Measurements from ENCODE around the gene ESR2. TPM values are rescaled to one million over a fixed set of nuclear protein-coding genes. Genes with fewer than 3 reads are reported as not detected.

ESR2 gene
- total and polyA plus RNA-seq, 2 experiments from 2014 or later = 1.00 TPM; not detected in 1

DNA sequence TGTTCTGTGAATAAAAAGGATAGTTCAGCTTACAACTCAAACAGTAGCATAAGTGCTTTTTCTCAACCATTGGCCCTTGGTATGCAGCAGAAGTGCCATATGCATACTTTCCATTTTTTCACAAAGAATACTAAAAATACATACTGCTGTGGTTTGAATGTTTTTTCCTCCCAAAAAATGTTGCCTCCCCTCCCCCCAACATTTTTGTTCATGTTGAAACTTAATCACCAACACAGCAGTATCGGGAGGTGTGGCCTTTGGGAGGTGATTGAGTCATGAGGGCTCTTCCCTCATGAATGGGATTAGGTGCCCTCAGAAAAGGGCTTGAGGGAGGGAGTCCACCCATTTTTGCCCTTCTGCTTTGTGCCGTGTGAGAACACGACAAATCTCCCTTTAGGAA lies 198.6 kb downstream of the ESR2 start:
- H3K4me1 ChIP-seq (ENCODE audit: insufficient read depth) = no peaks in the 10 kb centered on the region
- no peaks in the 10 kb centered on the region for H3K9me3 ChIP-seq (ENCODE audit: low read depth)
- H3K79me2 ChIP-seq = no peaks in the 10 kb centered on the region
- TF ChIP-seq, protein P1, sequence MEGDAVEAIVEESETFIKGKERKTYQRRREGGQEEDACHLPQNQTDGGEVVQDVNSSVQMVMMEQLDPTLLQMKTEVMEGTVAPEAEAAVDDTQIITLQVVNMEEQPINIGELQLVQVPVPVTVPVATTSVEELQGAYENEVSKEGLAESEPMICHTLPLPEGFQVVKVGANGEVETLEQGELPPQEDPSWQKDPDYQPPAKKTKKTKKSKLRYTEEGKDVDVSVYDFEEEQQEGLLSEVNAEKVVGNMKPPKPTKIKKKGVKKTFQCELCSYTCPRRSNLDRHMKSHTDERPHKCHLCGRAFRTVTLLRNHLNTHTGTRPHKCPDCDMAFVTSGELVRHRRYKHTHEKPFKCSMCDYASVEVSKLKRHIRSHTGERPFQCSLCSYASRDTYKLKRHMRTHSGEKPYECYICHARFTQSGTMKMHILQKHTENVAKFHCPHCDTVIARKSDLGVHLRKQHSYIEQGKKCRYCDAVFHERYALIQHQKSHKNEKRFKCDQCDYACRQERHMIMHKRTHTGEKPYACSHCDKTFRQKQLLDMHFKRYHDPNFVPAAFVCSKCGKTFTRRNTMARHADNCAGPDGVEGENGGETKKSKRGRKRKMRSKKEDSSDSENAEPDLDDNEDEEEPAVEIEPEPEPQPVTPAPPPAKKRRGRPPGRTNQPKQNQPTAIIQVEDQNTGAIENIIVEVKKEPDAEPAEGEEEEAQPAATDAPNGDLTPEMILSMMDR (IDR thresholded peaks at IDR 0.05; ENCODE audit: poor library complexity) = no peak
- TF ChIP-seq EZH2 (IDR thresholded peaks at IDR 0.05; ENCODE audit: borderline replicate concordance) (no peak), EZH2phosphoT487 (IDR thresholded peaks at IDR 0.05; ENCODE audit: low read depth, severe bottlenecking, unreplicated experiment) (no peak)
- no peak for DNase-seq (ENCODE audit: low spot score)
- H3K27ac ChIP-seq = peak overlapping the region; percentile 5
- no peaks in the 10 kb centered on the region for H3K36me3 ChIP-seq (replicated peaks; ENCODE audit: insufficient read depth, low read depth)
- no peak overlapping the region for H3K4me2 ChIP-seq
- WGBS (ENCODE audit: low lambda C conversion rate, missing lambda C conversion rate) = 100% methylated on average over 3 of the region's 3 CpGs
- H3K9me2 ChIP-seq (replicated peaks; ENCODE audit: insufficient read depth) = no peaks in the 10 kb centered on the region
- H2AFZ ChIP-seq = no peak overlapping the region
- no peak overlapping the region for H3K4me3 ChIP-seq
- no peaks in the 10 kb centered on the region for H4K20me1 ChIP-seq (ENCODE audit: insufficient read depth, poor library complexity, severe bottlenecking)
- H3K27me3 ChIP-seq = no peaks in the 10 kb centered on the region

- no peak for DNase-seq (ENCODE audit: low spot score)
- no peak overlapping the region for H3K27ac ChIP-seq
- no peaks in the 10 kb centered on the region for H3K79me2 ChIP-seq
- H4K20me1 ChIP-seq (ENCODE audit: insufficient read depth, poor library complexity, severe bottlenecking) = no peaks in the 10 kb centered on the region
- H3K9me2 ChIP-seq (replicated peaks; ENCODE audit: insufficient read depth) = no peaks in the 10 kb centered on the region
- 57% methylated on average over 5 of the region's 5 CpGs for WGBS (ENCODE audit: low lambda C conversion rate, missing lambda C conversion rate)
- H3K4me1 ChIP-seq (ENCODE audit: insufficient read depth) = no peaks in the 10 kb centered on the region
- no peaks in the 10 kb centered on the region for H3K36me3 ChIP-seq (replicated peaks; ENCODE audit: insufficient read depth, low read depth)
- TF ChIP-seq EZH2 (IDR thresholded peaks at IDR 0.05; ENCODE audit: borderline replicate concordance) (no peak), EZH2phosphoT487 (IDR thresholded peaks at IDR 0.05; ENCODE audit: low read depth, severe bottlenecking, unreplicated experiment) (no peak)
- TF ChIP-seq, protein P1 (IDR thresholded peaks at IDR 0.05; ENCODE audit: poor library complexity) = no peak
- no peaks in the 10 kb centered on the region for H3K9me3 ChIP-seq (ENCODE audit: low read depth)
- H3K4me3 ChIP-seq = no peak overlapping the region
- no peaks in the 10 kb centered on the region for H3K27me3 ChIP-seq
- H2AFZ ChIP-seq = no peak overlapping the region
- no peak overlapping the region for H3K4me2 ChIP-seq
Observed at GRCh38 chr14:64092940-64093339, 201.2 kb downstream of the ESR2 start.

- TF ChIP-seq, protein P1 (IDR thresholded peaks at IDR 0.05; ENCODE audit: poor library complexity) = no peak
- TF ChIP-seq EZH2phosphoT487 (IDR thresholded peaks at IDR 0.05; ENCODE audit: low read depth, severe bottlenecking, unreplicated experiment) = no peak
- no peak for TF ChIP-seq EZH2 (IDR thresholded peaks at IDR 0.05; ENCODE audit: borderline replicate concordance)
- Histone ChIP-seq H2AFZ (no peak overlapping the region), H3K9me2 (replicated peaks; ENCODE audit: insufficient read depth) (no peaks in the 10 kb centered on the region), H3K36me3 (replicated peaks; ENCODE audit: insufficient read depth, low read depth) (no peaks in the 10 kb centered on the region), H4K20me1 (ENCODE audit: insufficient read depth, poor library complexity, severe bottlenecking) (no peaks in the 10 kb centered on the region), H3K4me2 (no peak overlapping the region), H3K4me1 (ENCODE audit: insufficient read depth) (no peaks in the 10 kb centered on the region), H3K4me3 (no peak overlapping the region), H3K9me3 (ENCODE audit: low read depth) (no peaks in the 10 kb centered on the region), H3K79me2 (no peaks in the 10 kb centered on the region), H3K27me3 (no peaks in the 10 kb centered on the region), H3K27ac (no peak overlapping the region)
- WGBS (ENCODE audit: low lambda C conversion rate, missing lambda C conversion rate) = 78% methylated on average over 4 of the region's 4 CpGs
- DNase-seq (ENCODE audit: low spot score) = no peak
Observed at GRCh38 chr14:64092338-64092737, 201.8 kb downstream of the ESR2 start.

DNA sequence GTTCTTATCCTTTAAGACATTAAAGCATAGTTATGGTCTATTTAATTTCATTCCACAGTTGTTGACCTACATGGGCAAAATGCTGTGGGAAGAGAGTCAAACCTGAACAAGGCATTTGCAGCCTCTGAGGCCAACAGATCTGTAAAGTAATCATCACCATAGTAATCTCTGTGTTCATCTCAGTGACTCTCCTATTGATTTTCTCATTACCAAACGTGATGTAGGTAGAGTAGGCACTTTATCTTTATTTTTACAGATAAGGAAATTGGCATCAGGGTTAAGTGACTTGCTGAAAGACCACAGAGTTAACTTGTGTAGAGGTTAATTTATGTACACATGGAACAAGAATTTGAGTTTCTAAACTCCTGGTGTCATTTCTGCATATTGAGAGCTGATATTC lies 203.0 kb downstream of the ESR2 start:
- H4K20me1 ChIP-seq (ENCODE audit: insufficient read depth, poor library complexity, severe bottlenecking) = no peaks in the 10 kb centered on the region
- TF ChIP-seq, protein P1 (IDR thresholded peaks at IDR 0.05; ENCODE audit: poor library complexity) = no peak
- TF ChIP-seq EZH2phosphoT487 (IDR thresholded peaks at IDR 0.05; ENCODE audit: low read depth, severe bottlenecking, unreplicated experiment) = no peak
- TF ChIP-seq EZH2 (IDR thresholded peaks at IDR 0.05; ENCODE audit: borderline replicate concordance) = no peak
- no peaks in the 10 kb centered on the region for H3K79me2 ChIP-seq
- H3K9me2 ChIP-seq (replicated peaks; ENCODE audit: insufficient read depth) = no peaks in the 10 kb centered on the region
- no peaks in the 10 kb centered on the region for H3K36me3 ChIP-seq (replicated peaks; ENCODE audit: insufficient read depth, low read depth)
- H3K4me2 ChIP-seq = no peak overlapping the region
- no peaks in the 10 kb centered on the region for H3K9me3 ChIP-seq (ENCODE audit: low read depth)
- H3K4me1 ChIP-seq (ENCODE audit: insufficient read depth) = no peaks in the 10 kb centered on the region
- WGBS (ENCODE audit: low lambda C conversion rate, missing lambda C conversion rate) = 52% methylated on average over 1 of the region's 1 CpG
- no peak overlapping the region for H3K4me3 ChIP-seq
- no peak for DNase-seq (ENCODE audit: low spot score)
- H3K27me3 ChIP-seq = no peaks in the 10 kb centered on the region
- H2AFZ ChIP-seq = no peak overlapping the region
- H3K27ac ChIP-seq = no peak overlapping the region

Data from hepatocyte (in vitro differentiated cells).